Mesenteric fat pad (tissue), 1 donor: Measurements from ENCODE around the gene SFXN1. TPM values are rescaled to one million over a fixed set of nuclear protein-coding genes. Genes with fewer than 3 reads are reported as not detected.
"Not testable (repeated sequence)": the region's sequence is repeated elsewhere in the genome, so short reads cannot be mapped to it uniquely, and the experiment has no call there.

Experiments
- DNase-seq: peaks from one replicate; pipeline ENCODE4 v3.0.0-alpha.2; 2020; ENCODE audit warnings: low spot score
- long read RNA-seq: library from polyadenylated mRNA; unstranded; transcript quantifications from one replicate; pipeline ENCODE4 v2.0.0, GENCODE V29; 2020
- total RNA-seq: library from RNA; stranded (reverse); fragmentation: NEBNext Ultra II Directional; extraction: Animal tissue kit (Norgen Biotek cat#: 25700); gene quantifications from one replicate; pipeline ENCODE4 v1.2.1, GENCODE V29; 2021
- donor health status: DM: yes; HTN: yes; CAD: no.

Gene SFXN1, protein sequence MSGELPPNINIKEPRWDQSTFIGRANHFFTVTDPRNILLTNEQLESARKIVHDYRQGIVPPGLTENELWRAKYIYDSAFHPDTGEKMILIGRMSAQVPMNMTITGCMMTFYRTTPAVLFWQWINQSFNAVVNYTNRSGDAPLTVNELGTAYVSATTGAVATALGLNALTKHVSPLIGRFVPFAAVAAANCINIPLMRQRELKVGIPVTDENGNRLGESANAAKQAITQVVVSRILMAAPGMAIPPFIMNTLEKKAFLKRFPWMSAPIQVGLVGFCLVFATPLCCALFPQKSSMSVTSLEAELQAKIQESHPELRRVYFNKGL
- total RNA-seq: 21.3 TPM
- long read RNA-seq, full-length matches to known transcripts: 22 of 35 reads
- long read RNA-seq, partial matches to known transcripts: 5 of 35 reads
- long read RNA-seq, other reads (novel, unspliced or antisense): 8 of 35 reads

DNA sequence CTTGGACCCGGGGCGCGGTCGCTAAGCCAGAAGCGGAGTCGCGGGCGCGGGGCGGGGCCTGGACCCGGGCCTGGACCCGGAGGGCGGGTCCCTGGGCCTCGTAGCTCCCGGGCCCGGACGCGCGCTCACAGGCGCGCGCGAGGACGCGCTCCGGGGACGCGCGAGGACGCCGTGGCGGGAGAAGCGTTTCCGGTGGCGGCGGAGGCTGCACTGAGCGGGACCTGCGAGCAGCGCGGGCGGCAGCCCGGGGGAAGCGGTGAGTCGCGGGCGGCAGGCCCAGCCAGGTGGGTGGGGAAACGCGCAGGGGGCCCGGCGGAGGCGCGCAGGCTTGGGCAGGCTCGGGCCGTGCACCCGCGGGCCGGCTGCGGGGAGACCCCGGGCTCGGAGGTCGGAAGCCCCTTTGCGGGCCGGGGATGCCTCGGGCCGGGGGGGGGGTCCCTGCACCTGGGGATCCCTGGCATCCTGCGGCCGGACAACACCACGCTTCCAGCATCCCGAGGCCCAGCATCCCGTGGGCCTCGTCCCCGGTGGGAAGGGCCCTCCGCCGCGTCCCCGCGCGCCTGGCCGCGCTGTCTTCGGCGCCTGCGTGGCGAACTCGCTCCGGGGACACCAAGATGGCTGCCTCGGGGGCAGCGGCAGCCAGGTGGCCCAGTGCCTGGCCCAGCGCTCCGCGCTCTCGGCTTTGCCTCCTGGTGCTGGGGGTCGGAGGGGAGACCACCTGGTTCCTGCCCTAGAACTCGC lies at the start of gene SFXN1:
Gene SFXN1, plus strand, starts transcription at position 177 of the 741 bp plus-strand sequence. CDS start 13,544 bp downstream, outside the sequence.
- DNase-seq: peak; percentile 92

DNA sequence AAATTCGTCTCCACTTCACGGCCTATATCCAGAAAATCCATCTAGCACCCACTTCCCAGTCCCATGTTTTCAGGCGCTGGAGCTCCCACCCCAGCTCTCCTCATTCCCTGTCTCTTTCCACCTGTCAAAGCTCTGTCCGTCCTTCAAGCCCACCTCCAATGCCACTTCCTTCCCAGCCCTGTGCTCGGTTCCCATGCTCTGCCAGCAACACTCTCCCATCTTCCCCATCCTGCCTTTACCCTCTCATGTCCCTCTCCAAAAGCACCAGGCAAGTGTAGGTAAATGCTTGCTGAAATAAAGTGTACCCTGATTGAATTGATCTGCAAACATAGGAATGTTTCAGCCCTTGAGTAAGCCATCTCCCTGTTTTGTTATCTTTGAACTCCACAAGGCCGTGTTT lies 43.6 kb upstream of the SFXN1 start:
- no peak for DNase-seq

DNA sequence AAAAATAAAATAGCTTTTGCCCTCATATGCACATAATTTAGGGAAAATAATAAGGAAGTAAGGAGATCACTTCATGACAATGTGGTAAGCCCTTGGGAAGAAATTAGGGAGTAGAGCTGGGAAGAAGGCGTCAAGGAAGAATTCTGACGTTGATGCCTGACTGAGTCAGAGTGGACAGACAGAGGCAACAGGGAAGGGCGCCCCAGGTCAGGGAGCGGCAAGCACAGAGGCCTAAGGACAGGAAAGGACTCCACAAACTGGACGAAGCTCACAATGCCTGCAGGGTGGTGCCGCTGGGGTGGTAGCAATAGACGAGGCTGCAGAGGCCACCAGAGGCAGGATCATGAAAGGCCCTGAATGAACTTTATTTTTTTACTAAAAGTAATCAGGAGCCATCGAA lies 42.0 kb upstream of the SFXN1 start:
- no peak for DNase-seq

DNA sequence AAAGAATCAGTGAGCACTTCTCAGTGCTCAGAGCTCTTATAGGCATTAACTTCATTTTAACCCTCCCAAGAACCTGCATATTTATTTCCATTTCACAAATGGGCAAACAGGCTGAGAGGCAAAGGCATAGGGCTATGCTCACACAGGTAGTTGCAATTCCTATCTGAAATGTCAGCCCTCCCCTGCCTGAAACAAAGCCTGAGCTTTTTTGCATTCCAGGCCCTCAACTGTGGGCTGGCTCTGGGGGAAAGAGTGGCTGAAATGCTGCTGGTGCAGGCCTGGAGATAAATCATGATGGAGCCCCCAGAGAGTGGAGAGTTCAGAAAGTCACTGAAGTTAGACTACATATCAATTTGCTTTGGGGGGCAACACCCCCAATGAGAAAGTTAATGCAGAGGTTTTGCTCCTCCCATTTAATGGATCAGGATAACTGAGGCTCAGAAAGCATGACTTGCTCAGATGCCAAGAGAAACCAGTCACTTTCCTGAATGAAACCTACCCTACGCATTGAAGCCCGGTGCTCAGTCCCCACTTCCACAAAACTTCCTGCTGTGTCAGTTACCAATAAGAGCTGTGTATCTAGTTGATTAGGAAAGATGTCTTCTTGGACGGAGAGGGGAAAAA lies 40.0 kb upstream of the SFXN1 start:
- no peak for DNase-seq

DNA sequence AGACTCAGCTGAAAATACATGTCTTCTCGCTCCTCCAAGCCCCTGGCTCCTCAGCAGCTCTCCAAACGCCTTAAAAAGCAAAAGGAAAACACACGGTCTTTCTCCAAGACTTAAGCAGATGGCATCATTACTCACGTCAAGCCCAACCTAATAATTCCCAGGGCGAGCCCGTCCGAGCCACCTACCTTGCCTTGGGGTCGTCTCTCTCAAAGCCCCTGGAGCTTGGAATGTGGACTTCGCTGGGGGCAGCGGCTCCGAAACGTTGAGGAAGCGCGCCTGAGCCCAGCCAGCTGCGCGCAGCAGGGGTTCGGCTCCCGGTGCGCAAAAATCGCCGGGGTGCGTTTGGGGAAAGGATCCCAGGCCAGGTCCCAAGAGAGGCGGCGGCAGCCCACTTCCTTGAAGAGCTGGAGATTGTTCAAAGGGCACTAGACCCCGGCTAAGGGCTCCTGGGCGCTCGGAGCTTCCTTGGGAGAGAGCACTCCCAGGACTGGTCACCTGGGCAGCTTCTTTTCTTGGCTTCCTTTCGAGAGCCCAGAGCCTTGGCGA lies 34.8 kb upstream of the SFXN1 start:
- DNase-seq: no peak

DNA sequence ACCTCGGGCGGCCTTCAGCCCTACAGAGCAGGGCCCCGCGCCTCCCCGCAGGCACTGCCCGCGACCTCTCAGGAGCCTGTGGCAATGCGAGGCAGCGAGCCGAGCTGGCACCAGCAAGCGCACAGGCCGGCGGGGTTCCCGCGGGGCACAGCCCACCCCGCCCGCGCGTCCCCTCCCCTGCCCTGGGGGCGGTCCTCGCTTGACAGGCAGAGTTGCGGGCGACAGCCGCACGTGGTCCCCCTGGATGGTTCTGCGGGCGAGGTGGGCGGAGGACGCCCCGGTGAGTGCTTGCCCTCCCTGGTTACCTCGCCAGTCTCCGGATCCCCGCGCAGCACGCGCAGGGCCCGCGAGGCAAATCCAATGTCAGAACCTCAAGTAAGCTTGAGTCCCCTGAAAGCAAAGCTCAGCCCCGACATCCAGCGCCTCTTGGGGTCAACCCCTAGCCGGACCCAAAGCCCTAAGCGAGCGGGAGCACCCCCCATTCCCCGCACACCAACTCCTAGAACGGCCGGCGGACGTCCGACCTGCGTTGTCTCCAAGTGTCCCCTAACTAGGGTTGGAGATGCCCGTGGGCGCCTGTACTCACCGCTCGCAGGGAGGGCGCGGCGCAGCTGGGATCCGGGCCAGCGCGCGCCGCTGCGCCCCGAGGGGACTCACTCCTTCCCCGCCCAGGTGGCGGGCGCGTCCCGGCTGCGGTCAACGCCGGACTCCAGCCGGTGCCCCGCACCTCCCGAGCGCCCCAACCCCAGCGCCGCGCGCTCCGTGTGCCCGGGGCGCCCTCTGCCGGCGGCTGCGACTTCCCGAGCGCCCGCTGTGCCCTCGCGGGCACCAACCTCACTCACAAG lies 34.1 kb upstream of the SFXN1 start, which contains the start of gene DRD1:
Gene DRD1, minus strand, starts transcription at position 123 of the 845 bp plus-strand sequence. CDS start 1,083 bp downstream, outside the sequence.
- DNase-seq: no peak

DNA sequence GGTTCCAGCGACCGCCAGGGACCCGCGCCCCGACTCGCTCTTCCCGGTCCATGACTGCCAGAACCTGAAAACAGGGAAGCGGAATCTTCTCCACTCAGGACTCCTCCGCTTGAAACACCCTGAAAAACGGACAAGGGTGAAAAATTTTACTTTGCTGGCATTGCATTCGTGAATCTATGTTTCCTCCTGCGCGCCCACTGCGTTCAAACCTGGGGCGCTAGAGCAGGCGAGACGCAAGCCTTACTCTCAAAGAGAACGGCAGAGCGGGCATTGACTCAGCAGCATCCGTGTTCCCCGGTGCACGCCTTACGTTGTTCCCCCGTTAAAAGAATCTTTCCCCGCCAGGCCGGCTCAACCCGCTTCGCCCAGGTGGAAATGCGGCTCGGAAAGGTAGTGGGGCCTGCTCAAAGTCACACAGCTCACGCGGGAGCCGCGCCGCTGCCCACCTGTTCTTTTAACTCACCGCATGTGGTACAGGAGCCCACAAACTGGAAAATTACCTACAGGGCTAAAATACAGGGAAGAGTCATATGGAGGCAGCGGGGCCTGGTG lies 33.4 kb upstream of the SFXN1 start:
- DNase-seq: no peak

DNA sequence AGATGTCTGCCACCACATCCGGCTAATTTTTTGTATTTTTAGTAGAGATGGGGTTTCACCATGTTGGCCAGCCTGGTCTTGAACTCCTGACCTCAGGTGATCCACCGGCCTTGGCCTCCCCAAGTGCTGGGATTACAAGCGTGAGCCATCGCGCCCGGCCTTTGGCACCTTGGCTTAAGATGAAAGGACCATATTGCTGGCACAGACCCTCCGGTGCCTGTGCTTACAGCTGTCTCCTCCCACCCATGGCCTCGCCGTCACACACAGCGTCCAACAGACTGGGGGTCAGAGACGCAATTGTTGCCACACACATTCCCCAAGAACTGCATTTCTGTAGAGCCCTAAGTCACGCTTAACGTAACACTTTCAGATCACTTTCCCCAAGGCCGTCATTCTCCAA lies 32.0 kb upstream of the SFXN1 start:
- DNase-seq: not testable (repeated sequence)

DNA sequence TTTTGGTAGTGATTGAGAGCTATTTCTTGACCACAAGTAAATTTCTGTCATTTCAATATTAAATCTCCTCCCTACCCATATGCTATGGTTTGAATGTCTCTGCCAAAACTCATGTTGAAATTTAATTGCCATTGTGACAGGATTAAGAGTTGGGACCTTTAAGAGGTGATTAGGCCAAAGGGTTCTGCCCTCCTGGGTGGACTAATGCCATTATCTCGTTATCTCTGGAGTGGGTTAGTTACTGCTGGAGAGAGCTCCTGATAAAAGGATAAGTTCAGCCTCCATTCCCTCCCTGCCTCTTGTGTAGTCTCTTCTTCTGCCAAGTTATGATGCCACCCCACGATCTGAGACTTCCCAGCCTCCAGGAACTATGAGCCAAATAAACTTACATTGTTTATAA lies 30.8 kb upstream of the SFXN1 start:
- no peak for DNase-seq

DNA sequence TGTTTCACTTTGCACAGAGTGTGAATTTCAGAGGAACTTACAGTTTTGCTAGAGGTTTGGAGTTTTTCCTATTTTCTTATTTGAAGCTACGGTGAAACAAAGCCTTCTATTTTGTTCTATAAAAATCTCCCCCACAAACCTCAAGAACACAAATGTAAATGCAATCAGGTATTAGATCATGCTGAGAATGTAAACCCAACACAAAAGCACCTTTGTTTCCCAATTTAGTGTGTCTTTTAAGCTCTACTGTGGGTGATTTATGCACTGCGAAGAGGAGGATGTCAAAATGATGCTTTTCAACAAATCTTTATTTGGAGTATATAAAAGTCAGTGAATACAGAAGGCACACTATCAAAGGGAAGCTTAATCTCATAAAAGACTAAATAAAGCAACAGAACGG lies 30.1 kb upstream of the SFXN1 start:
- no peak for DNase-seq

DNA sequence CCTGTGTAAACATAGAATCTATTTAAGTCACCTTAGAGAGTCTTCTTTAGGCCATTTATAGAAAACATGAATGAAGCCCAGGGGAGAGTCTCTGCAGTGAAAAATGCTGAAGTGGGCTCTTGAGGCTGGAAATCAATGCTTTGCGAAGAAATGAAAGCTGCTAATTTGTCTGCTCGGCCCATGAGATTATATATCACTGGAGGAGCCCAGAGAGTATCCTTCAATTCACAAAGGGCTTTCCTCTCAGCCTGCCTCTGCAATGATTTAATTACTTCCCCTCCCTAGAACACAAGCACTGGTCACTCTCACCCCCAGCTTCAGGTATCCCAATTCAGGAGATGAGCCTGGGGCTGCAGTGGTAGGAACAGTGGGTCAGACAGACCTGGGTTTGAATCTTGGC lies 26.2 kb upstream of the SFXN1 start:
- DNase-seq: no peak

DNA sequence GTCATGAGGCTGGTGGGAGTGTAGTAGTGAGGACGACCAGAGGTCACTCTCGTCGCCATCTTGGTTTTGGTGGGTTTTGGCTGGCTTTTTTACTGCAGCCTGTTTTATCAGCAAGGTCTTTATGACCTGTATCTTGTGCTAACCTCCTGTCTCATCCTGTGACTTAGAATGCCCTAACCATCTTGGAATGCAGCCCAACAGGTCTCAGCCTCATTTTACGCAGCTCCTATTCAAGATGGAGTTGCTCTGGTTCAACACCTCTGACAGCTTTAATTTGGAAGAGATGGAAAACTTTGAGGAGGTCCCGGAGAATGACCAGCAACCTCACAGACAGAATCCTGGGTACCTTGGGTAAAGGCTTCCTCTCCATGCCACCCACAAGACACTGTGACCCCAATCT lies 24.0 kb upstream of the SFXN1 start:
- DNase-seq: not testable (repeated sequence)

DNA sequence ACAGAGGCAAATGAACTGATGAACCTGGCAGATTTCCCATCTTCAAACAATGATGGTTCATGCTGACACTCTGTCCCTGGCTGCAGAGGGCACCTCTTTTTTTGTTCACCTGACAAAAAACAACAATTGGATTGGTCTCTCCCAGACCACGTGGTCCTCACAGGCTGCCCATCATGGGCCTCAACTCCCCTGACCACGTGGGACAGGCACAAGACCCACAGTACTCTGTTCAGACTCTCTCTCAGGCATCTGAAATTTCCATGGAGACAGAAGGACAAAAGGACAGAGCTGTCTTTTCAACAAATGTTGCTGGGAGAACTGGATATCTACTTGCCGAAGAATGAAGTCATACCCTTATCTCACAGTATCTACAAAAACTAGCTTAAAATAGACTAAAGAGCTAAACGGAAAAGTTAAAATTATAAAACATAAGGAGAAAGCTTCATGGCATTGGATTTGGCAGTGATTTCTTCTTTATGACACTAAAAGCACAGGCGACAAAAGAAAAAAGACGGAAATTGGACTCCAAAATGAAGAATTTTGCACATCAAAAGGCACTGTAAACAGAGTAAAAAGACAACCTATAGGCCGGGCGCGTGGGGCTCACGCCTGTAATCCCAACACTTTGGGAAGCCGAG lies 22.1 kb upstream of the SFXN1 start:
- DNase-seq: no peak

DNA sequence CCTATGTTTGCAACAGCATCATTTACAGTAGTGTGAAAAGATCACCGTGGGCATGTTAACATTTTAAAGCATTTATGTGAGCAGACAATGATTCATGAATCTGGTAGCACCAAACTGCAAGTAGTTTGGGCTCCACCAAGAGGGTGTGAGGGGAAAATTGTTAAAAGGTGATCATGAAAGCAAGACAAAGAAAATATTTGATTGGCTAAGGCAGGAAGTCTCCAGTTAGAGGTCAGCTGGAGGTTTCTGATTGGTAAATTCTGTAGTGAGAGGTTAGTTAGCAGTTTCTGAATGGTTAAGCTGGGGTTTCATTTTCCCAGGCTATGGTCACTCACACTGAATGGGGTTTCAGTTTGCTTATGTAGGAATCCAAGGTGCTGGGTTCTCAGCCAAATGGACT lies 20.9 kb upstream of the SFXN1 start:
- DNase-seq: no peak

DNA sequence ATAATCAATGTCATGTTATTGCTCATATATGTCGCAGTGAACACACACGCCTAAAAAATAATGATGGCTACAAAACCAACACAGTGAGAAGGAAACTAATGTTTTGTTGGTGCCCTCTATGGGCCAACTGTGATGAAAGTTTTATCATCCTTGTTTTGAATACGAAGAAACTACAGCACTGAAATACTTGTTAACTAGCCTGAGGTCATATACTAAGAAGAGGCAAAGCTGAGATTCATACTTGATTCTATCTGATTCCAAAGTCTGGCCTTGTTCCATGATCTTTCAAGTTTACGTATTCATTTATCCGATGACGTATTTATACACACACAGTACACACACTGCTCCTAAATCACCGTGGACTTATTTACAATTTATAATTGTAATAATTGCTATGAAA lies 18.2 kb upstream of the SFXN1 start:
- DNase-seq: no peak

DNA sequence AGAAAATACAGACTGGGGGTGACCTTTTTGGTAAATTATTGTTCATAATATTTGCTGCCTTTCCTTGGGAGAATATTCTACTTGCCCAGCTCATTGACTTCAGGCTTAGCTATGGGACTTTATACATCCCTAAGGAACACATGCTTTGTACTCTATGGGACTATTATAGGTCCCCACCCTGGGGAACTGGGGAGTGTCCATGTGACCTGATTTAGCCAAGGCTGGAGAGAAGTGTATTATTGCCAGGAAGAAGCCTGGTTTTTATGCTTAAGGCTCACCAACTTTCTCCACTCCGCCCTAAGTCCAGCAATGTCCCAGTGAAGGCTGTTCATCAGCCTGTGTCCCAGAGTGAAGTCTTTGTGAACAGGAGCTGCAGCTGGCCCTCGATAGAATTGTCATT lies 17.8 kb upstream of the SFXN1 start:
- DNase-seq: no peak

DNA sequence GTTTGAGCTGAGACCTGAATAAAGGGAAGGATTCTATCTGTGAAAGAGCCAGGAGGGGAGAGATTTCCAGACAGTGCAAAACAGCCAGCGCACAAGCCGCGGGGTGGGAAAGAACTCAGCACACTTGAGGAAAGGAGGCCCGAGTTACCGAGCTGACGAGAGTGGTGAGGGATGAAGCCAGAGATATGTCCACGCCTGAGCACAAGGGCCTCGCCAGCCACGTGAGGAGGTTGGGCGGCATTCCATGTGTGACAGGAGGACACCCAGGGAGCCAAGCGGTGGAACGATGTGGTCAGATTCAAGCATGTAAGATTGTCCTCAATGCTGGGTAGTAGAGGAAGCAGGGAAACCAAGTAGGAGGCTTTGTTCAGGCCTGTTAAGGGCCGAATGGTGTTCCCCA lies 17.0 kb upstream of the SFXN1 start:
- no peak for DNase-seq

DNA sequence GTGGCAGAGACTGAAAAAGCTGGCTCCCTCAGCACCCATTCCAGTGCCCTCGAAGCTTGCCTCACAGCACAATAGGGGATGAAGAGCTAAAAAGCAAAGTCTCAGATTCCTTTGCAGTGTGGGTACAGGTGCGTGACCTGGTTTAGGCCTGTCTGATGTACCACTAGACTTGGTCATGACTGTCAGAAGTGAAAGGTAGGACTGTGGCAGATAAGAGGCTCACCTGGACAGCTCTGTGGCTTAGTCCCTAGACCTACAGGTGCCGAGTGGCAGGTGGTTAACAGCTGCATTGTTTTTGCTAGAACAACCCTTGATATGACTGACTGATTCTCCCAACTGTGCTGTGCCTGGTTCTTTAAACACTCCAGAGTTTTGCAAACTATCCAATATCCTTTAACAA lies 14.7 kb upstream of the SFXN1 start:
- no peak for DNase-seq

DNA sequence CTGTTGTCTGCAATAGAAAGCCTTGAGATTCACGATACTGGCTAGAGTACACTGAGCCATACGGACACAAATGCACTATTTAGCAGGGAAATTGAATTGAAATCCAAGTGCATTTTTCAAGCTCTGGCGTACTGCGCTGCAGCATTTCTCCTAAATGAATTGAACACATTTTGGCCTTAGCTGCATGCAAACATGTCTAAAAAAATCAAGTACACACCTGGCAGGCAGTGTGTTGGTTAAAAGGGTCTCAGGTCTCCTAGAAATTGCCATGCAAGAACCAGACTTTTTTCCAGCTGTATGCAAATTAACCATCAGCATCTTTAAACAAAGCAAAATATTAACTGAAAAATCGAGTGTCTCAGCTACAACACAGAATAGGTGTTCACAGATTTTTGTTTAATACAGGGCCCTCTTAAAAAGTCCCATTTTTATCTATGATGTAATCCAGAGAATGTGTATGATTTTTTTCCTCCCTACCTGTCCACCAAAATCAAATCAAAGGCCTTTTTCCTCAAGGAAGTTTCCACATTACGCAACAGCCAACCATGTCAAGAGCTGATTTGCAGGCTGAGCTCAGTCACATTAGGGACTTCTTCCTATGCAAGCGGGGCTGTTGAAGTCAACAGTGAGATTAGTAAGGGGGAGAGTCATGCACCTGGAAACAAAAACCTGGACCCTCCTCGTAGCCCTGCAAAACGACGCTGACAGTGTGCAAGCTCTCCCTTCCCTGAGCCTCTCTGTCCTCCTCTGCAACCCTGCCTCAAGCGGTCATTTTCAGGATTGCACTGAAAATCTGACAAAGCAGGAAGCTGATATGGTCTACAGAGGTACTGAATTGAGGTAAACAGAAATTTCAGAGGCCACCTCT lies 14.1 kb upstream of the SFXN1 start:
- no peak for DNase-seq
